Non-pigmented ciliary epithelial cell (primary cell): Measurements from ENCODE around the gene ETAA1.

Experiments used
- DNase-seq: peaks from one replicate; pipeline ENCODE4 v3.0.0-alpha.2; 2010; ENCODE audit warnings: low read depth

Gene ETAA1

GRCh38 chr2:67438337-67438736, 41.2 kb downstream of the ETAA1 start:
- no peak for DNase-seq

GRCh38 chr2:67445652-67446268, 48.6 kb downstream of the ETAA1 start:
- DNase-seq: no peak

- peak; percentile 44 for DNase-seq
Observed at GRCh38 chr2:67446491-67446911, 49.4 kb downstream of the ETAA1 start.

GRCh38 chr2:67448648-67449047, 51.5 kb downstream of the ETAA1 start:
- DNase-seq: no peak

GRCh38 chr2:67451086-67451832, 54.1 kb downstream of the ETAA1 start:
- DNase-seq: peak; percentile 89

- DNase-seq: peak; percentile 35
Observed at GRCh38 chr2:67453310-67453709, 56.2 kb downstream of the ETAA1 start.

GRCh38 chr2:67455219-67456142, 58.3 kb downstream of the ETAA1 start:
- no peak for DNase-seq

- DNase-seq: no peak
Observed at GRCh38 chr2:67456428-67456827, 59.3 kb downstream of the ETAA1 start.

- DNase-seq: no peak
Observed at GRCh38 chr2:67457699-67458098, 60.6 kb downstream of the ETAA1 start.

- DNase-seq: no peak
Observed at GRCh38 chr2:67459761-67460160, 62.6 kb downstream of the ETAA1 start.
